HG03432 (cell line): ENCODE results near the gene AP3B1.

ENCODE experiments used
- ATAC-seq: cut with Tn5 transposase; IDR thresholded peaks from one replicate; pipeline ENCODE4 v1.9.1; 2021; ENCODE audit warnings: mild to moderate bottlenecking, moderate library complexity; ENCODE audit not compliant: unreplicated experiment

AP3B1 gene

DNA sequence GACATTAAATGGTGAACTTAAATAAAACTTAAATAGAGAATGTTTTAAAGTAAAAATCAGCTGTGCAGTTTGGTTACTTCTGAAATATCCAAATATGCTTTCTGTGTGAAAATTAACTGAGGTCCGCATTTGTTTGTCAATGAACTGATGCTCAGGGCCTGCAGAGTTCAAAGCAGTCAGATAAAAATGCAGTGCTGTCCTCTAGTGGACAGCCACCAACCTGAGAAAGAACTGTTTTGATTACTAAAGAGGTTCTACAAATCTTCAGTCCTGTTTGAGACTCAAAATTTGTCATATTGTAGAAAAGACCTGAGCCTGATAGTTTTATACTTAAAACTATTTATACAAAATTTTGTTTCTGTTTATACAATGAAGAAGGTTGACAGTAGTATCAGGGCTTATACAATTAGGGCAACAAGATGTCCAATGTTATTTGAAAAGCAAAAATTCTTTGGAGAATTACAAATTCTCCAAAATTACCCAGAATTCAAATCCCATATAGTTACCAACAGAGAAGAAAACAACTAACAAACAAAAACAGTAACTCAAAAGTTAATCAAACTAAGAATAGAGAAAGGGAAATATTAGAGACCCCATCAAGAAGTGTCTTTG is 286.0 kb downstream of the AP3B1 start:
- ATAC-seq: no peak

DNA sequence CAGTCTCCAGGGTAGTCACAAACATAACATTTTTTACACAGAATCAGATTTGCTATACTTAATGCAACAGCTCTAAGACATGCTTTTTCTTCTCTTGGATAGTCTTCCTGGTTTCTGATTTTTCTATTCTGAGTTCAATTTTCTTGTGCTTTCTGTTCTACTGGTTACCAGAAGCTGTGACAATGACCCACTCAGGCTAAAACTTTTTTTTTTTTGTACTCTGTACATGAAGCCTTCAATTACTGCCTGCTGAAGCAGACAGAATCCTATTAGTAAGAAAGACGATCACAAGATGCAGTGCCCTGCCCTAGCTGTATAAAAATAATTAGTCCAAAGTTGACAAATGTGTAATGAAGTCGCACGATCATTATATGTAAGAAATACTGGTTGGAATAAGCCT is 287.3 kb downstream of the AP3B1 start:
- ATAC-seq: no peak

DNA sequence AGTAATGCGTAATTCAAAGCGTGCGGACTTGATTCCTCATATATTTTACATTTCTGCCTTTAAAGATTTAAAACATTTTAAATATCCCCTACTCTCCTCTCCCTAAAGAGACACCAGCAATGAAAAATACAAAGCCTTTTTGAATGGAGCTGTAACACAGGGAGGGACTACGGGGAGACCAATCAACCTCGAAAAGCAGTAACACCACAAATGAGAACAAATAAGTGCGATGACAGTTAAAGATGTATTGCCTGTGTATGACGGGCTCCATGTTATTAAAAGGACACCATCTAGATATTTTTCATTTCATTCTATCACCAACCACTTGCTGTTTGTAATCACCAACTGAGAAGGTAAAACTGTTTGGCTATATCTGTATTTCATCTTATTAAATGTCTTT is 288.0 kb downstream of the AP3B1 start:
- ATAC-seq: no peak

DNA sequence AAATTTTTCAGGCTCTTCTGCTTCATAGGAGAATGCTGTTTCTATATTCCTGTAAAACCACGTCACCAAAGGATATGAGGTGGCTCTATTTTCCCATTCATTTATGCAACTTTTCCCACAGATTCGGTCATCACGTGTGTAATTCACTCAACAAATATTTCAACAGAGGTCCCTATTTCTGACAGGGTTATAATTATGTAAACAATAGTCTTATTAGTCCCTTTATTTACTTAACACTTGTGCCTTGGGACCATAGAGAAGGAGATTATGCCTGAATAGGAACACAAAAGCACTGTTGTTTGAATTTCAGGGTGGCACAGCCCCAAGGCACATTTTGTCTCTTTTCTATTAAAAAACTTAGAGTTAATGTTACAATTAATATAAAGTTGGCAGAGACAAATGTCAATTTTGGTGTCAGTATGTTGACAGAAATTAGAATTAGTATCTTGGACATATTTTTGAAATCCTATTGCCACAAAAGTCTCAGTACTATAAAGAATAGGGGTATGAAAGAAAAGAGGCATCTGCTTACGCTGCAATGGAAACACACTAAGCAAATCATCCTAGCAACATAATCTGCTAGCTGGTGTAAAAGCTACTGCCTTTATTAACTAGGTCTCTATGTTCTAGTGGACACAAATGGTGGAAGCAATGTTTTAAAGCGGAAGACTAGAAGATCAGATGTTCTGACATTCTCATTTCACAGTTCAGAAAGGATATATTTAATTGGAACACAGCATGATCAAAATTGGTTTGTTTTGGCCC is 289.3 kb downstream of the AP3B1 start:
- ATAC-seq: no peak

DNA sequence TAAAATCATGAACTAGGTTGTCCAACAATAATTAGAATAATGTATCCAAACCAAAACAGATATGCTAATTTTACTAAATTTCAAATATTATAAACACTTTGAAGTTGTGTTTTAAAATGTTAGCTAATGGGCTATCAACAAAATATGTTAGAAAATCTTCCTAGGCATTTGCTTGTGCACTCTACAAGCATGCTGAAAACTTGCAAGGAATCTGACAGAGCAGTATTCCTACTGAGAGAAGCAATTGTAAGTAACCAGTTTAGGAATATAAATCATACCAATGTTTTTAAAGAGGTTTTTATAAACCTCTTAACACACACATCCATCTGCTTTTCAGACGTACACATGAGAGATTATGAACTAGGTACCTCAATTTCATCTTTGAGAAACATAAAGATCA is 289.9 kb downstream of the AP3B1 start:
- ATAC-seq: no peak

DNA sequence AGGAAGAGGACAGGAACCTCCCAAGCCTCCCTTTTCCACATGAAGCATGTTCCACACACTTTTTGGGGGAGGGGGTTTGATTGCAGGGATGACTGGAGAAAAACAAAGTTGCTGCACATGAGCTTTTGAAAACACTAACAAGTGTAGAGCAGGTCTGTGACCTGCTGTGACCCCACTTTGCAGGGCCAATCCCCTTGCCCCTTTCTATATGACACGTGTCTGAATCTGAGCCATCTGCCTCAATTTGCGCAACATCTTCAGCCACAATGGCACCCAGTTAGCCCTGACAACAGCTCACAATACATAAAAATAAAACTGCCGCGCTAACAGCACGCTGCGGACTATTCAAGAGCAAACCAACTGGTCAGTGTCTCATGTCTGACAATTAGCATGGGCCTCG is 290.6 kb downstream of the AP3B1 start:
- no peak for ATAC-seq

DNA sequence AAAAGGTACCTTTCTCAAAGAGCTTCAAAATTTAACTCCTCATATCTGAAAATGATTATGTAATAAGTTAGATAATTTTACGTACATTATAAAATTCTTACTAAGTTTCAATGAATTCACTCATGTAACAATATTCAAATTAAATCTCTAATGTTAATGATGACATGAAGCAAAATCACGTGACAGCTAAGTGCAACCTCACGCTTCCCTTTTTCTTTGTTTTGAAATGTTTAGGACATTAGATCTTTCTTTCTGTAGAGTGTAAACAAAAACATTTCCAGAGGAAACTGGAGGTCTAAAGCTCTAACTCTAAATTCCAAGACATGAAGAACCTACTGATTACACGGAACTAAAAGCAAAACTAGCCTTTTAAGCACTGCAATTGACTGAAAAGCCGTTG is 291.0 kb downstream of the AP3B1 start:
- no peak for ATAC-seq

DNA sequence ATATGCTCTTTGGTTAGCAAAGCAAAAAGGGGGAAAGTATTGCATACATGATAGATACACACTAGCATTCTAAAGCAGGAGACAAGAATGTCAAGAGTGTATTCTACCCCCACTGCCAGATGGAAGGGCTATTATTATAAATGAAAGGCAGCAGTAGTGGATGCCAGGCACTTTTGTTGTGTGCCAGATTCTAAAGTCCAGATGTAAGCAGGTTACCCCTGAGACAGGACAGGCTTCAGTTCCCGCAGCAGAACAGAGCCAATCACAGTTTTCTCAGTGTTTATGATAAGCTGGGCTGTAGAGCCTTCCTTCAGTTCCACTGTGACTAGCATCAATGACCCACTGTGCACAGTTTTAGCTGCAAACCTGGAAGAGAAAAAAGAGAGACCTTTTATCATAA is 291.8 kb downstream of the AP3B1 start:
- ATAC-seq: no peak

DNA sequence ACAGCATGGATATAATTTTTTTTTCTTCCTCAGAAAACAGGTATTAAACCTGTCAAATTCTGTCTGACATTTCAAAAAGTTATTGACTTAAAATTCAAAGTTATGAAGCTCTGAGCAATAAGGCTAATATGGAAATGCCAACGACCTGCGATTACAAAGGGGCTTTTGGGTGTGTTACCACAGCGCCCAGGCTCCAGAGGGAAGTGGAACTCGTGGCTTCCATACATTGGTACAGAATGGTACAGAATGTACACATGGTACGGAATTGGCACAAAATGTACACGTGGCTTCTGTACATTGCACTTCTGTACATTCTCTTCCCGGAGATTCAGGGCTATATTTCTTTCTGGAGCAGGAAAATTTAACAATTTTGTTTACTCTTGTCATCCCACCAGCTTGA is 293.3 kb downstream of the AP3B1 start:
- no peak for ATAC-seq

DNA sequence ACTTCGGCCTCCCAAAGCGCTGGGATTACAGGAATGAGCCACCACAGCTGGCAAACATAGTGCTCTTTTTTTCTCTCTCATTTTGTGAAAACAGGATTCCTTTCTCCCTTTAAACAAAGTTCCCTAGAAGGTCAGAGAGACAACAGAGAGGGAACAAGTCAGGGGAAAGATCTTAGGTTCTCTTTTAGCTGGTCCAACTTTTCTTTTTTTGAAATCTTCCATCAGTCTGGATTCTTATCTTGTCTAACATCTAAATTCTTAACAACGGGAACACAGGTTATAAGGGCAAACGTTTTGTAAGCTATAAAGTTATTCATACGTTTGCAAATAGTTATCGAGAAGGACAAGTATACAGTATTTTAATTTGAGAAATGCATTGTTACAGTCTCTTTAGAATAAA is 294.3 kb downstream of the AP3B1 start:
- no peak for ATAC-seq

DNA sequence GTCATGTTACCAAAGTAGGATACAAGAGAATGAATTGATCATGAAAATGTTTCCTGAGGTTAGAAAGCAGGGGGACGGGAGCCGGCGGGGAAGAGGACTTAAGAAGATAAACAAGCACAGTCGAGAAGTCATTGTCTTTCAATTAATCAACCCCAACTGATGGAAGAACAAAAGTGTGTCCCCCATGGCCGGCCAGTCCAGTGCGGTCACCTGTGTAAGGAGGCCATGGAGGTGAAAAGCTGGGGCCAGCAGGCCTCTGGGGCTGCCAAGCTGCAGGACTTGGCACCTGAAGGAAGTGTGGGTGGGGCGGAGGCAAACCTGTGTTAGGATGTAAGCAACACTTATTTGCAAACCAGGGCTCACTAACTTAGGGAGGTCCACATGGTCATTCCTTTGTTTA is 295.1 kb downstream of the AP3B1 start:
- no peak for ATAC-seq

DNA sequence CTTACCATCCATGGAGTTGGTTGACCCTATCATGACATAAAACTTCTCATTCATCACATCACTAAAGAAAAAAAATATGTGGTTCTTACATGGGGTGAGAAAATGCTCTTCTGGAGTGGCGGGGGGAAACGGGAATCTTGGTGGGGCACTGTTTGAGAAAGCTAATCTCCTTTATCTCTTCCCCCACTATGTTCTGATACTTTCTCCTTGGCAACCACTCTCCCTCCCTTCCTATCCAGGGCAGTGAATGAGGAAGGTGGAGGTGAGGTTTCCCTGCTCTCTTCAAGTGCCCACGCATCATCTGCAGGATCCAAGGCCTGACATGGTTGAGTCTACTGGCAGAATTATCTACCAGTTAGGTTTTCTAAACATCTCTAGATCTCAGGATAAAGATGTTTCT is 297.6 kb downstream of the AP3B1 start:
- ATAC-seq: no peak

DNA sequence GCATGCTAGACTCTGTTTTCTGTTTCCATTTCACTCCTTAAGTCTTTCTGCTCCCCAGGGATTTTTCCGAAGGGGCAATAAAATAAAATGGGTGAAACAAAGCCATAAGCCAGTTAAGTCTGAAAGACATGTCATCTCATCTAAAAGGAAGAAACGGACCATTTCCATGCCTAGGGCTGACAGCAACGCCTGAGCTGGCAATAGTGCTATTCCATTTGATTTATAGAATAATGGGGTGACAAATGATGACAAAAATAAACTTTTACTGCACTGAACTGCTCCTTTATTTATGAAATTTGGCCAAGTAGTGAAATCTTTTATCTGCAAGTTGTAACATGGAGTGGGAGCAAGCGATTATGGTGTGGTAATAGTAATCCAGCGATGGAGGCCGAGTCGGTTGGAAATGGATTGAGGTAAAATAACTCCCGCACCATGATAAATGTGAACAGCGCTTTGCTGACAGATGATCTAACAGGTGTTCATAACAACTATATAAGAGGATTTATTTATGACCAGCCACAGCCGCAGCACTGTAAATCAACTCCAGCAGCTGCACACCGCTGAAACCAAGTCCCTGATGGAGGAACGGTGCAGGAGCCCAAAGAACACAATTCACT is 298.6 kb downstream of the AP3B1 start:
- no peak for ATAC-seq

DNA sequence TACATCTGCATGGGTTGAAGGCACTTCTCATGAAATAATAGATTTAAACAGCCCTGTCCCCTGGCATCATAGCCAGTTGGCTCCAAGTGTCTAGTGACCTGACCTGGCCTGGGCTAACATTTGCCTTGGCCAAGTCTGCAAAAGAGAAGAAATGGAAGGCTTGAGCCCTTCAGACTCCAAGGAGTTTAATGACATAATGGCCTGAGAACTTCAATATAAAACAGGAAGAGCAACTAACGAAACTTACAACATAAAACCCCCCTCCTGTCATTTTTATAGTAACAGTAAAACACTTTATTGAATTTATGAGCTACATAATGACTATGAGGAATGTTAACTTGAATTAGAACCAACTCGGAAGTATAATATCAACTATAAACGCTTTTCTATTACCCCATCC is 299.6 kb downstream of the AP3B1 start:
- no peak for ATAC-seq

DNA sequence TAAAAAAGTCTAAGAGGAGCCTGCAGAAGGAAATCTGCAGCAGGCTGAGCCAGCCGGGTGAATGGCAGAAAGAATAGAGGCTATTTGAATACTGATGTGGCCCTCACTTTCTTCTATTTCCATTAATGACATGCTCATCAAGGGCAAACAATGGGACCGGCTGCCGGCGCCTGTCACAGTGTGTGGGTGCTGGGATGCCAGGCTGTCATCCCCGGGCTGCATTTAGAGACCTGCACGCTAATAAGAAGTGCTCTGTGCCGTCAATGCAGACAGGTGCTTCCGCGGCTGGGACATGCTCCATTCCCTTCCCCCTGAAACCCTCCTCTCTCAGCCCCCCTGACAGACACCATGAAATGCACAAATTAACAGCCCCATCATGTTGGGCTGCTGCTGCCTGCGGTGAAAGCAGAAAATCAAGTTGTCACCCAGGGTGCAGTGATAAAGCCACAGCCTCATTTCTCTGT is 300.6 kb downstream of the AP3B1 start:
- ATAC-seq: no peak

DNA sequence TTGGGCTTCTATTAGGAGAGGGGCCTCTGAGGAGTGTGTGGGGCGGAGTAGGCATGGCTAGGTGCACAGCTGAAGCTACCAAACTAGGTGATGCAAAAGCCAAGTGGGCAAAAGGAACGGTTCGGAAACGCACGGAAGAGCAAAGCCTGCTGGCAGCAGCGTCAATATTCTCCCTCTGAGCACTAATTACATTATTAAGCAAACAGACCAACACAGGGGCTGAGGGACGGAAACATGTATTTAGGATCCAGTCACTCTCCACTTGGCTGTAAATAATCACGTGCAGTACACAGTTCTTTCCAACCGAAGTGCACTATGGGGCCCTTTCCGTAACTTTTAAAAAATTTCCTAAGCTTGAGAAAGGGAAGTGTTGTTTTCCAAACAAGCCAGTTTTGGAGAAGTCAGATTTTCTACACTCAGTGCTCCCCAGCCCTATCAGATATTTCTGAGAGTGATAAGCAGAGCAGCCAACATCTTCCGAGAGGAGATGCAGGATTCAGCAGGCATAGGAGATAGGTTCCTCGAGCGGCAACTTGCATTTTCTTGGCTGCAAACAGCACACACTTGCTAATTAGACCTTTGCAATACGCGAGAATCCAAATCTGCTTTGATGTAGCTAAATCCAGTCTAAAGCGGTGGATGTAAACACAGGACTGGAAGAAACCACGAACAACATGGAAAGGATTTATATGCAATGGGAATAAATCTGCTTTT is 301.2 kb downstream of the AP3B1 start:
- ATAC-seq: no peak

DNA sequence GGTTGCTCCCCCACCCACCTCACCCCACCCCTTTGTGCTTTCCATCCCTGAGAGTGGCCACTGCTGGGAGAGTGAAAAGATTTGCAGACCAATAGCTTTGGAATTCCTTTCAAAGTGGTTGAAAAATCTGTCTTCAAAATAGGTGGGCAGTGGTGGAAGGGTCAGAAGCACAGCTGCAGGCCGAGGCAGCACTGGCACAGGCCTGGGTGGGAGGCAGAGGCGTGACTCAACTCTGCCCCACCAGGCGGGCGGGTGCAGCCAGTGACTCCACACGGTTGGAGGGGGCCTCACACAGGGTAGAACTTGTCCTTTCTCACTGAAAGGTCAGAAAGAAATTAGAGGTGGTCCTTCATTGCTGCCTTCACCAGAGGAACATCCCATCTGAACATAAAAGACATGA is 303.4 kb downstream of the AP3B1 start:
- ATAC-seq: no peak

DNA sequence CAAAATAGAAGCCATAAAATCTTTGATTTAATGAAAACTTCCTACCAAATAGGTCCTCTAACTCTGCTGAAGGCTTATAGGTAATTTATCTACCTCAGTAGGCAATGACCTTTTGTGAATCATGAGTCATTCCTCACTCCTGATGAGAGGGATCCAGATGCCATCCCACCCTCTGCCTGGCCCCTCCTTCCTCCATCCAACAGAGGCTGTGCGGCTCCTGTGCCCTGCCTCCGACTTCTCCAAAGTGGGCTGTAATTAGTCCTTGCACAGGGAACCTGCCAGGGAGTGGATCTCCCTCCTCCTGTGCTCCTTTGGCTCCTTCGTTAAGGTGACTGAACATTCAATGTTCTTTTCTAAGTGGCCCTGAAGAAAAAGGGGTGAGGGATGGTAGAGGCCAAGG is 304.5 kb downstream of the AP3B1 start:
- ATAC-seq: no peak

DNA sequence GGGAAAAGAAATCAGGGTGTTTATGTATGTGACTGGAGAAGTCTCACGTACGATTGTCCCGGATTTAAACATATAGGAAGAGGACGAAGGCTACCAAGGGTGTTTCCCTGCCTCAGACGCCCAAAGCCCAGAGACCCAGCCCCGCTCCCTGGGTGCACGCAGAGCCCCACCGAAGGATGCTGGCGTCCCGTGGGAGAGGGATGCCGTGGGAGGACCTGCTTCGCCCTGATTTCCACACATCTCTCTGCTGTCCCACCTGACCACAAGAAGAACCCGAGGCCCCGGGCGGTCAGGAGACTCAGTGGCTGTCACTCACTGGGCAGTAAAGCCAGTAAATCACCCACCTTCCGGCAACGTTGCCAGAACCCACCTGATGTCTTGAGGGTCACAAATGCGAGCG is 306.5 kb downstream of the AP3B1 start:
- no peak for ATAC-seq

DNA sequence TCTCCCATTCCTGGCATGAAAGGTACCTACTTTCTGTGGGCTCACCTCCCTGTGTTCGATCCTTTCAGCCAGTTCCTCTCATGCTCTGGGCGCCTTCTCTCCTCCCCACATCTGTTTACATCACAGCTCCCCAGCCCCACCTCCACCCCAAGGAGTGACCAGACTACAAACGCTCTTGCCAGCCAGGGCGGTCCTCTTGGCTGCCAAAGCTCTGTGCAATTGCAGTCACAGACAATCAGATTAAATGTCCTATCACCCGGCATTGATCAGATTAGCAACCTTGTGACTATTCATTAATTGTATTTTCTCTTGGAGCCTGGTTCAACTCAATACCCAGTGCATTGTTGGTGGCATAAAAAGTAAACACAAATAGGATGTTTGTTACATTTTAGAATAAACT is 307.2 kb downstream of the AP3B1 start:
- ATAC-seq: no peak

DNA sequence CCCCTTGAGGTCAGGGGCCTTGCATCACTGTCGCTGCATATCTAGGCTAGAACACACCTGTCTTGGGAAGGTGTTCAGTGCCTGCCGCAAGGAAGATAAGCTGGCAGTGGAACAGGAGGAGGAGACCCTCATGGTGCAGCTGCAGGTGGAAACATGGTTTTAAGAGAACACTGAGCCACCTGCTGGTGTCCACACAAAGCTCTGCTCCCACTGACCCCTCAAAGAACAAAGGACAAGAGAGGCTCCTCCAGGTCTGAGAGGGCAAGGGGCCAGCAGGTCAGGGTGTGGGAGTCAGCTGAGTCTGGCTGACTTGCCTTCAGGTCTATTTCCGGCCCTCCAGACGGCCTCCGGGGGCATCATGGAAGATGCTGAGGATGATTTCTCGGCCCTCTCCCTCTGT is 308.2 kb downstream of the AP3B1 start:
- no peak for ATAC-seq

DNA sequence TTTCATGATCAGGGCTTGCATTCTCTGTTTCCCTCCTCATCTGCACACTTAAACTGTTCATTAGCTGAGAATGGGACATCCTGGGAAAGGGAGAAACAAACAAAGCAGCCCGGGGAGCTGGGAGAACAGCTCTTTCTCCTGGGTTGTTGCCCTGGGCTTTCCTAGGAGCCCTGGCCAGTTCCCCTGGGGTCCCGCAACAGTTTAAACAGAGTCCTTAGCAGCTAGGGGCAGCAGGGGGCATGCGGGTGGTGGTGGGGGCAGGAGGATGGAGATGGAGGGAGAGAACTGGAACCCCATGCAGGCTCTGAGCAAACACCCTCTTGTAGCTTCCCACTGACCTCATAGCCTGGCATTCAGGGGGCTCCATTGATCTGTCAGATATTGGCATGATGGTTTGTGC is 309.3 kb downstream of the AP3B1 start:
- ATAC-seq: no peak
